ENCODE data around the gene SWAP70.

Gene SWAP70

DNA sequence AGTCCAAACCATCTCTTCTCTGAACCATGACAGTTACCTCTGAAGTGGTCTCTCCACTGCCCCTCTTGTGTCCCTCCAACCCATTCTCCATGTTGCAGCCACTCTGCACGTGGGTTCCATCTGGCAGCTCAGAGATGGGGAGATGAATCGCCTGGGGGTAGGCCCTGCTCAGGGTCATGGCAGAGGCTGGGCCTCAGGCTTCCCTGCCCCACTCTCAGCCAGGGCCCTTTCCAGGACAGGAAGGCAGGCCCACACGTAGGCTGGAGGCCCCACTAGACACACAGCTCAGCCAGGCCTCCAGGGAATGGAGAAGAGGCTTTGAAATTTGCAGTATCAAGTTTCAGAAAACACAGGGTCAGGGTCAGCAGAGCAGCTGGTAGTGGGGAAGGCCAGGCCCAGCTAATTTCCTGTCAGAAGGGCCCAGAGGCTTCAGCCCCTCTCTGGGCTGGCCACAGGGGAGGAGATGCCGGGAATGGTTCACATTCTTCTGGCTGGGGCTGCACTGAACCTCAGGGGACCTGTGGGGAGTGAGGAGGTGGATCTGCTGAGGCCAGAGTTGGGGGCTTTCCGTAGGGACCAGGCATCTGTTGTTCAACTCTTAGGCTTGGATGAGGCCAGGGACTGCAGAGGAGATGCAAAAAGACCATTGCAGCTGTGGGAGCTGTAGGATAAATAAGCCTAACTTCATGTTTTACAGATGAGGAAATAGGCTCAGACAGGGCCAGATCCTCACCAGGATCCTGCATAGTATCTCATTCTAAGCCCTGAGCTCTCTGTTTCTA, 101.6 kb downstream of the SWAP70 start:
- ATAC-seq: peak; percentile 86
- TF ChIP-seq, protein P1, sequence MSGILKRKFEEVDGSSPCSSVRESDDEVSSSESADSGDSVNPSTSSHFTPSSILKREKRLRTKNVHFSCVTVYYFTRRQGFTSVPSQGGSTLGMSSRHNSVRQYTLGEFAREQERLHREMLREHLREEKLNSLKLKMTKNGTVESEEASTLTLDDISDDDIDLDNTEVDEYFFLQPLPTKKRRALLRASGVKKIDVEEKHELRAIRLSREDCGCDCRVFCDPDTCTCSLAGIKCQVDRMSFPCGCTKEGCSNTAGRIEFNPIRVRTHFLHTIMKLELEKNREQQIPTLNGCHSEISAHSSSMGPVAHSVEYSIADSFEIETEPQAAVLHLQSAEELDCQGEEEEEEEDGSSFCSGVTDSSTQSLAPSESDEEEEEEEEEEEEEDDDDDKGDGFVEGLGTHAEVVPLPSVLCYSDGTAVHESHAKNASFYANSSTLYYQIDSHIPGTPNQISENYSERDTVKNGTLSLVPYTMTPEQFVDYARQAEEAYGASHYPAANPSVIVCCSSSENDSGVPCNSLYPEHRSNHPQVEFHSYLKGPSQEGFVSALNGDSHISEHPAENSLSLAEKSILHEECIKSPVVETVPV (CRISPR knock-in tag; IDR thresholded peaks at IDR 0.05): no peak
- TF ChIP-seq ZFP30 (CRISPR knock-in tag; IDR thresholded peaks at IDR 0.05) (no peak), BACH2 (CRISPR knock-in tag; IDR thresholded peaks at IDR 0.05; ENCODE audit: borderline replicate concordance) (no peak), TCF4 (CRISPR knock-in tag; IDR thresholded peaks at IDR 0.05; ENCODE audit: borderline replicate concordance) (no peak), RARB (CRISPR knock-in tag; IDR thresholded peaks at IDR 0.05) (no peak), ZNF70 (CRISPR knock-in tag; IDR thresholded peaks at IDR 0.05) (no peak), ZNF8 (CRISPR knock-in tag; IDR thresholded peaks at IDR 0.05) (no peak), SNAI2 (CRISPR knock-in tag; IDR thresholded peaks at IDR 0.05) (no peak), ISL1 (CRISPR knock-in tag; IDR thresholded peaks at IDR 0.05) (no peak), GLIS3 (CRISPR knock-in tag; IDR thresholded peaks at IDR 0.05) (no peak), ZNF565 (CRISPR knock-in tag; conservative IDR thresholded peaks at IDR 0.05; ENCODE audit: low read depth) (no peak), ZFP3 (CRISPR knock-in tag; IDR thresholded peaks at IDR 0.05) (no peak), PPARA (CRISPR knock-in tag; IDR thresholded peaks at IDR 0.05; ENCODE audit: borderline replicate concordance) (no peak), CSDC2 (CRISPR knock-in tag; IDR thresholded peaks at IDR 0.05) (no peak), TOX (CRISPR knock-in tag; IDR thresholded peaks at IDR 0.05; ENCODE audit: borderline replicate concordance) (no peak), ZC3H10 (CRISPR knock-in tag; IDR thresholded peaks at IDR 0.05) (no peak), ESRRG (CRISPR knock-in tag; IDR thresholded peaks at IDR 0.05) (no peak), OSR1 (CRISPR knock-in tag; IDR thresholded peaks at IDR 0.05) (no peak)
- TF ChIP-seq, protein P2, sequence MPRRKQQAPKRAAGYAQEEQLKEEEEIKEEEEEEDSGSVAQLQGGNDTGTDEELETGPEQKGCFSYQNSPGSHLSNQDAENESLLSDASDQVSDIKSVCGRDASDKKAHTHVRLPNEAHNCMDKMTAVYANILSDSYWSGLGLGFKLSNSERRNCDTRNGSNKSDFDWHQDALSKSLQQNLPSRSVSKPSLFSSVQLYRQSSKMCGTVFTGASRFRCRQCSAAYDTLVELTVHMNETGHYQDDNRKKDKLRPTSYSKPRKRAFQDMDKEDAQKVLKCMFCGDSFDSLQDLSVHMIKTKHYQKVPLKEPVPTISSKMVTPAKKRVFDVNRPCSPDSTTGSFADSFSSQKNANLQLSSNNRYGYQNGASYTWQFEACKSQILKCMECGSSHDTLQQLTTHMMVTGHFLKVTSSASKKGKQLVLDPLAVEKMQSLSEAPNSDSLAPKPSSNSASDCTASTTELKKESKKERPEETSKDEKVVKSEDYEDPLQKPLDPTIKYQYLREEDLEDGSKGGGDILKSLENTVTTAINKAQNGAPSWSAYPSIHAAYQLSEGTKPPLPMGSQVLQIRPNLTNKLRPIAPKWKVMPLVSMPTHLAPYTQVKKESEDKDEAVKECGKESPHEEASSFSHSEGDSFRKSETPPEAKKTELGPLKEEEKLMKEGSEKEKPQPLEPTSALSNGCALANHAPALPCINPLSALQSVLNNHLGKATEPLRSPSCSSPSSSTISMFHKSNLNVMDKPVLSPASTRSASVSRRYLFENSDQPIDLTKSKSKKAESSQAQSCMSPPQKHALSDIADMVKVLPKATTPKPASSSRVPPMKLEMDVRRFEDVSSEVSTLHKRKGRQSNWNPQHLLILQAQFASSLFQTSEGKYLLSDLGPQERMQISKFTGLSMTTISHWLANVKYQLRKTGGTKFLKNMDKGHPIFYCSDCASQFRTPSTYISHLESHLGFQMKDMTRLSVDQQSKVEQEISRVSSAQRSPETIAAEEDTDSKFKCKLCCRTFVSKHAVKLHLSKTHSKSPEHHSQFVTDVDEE (CRISPR knock-in tag; IDR thresholded peaks at IDR 0.05): no peak

DNA sequence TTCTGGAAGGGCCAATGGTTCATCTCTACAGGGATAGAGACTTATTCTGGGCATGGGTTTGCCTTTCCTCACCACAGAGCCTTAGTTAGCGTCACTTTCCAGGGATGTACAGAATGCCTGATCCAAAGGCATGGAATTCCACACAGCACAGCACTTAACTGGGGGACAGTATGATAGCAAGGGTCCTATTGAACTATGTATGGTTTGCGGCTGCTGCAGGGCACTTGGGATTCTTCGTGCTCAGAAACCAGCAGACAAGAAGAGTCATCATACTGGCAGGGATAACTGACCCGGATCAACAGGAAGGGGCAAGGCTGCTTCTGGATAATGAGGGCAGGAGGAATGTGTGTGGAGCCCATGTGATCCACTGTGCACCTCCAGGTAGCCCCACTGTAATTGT, 105.7 kb downstream of the SWAP70 start:
- no peak for ATAC-seq
- TF ChIP-seq, protein P3, sequence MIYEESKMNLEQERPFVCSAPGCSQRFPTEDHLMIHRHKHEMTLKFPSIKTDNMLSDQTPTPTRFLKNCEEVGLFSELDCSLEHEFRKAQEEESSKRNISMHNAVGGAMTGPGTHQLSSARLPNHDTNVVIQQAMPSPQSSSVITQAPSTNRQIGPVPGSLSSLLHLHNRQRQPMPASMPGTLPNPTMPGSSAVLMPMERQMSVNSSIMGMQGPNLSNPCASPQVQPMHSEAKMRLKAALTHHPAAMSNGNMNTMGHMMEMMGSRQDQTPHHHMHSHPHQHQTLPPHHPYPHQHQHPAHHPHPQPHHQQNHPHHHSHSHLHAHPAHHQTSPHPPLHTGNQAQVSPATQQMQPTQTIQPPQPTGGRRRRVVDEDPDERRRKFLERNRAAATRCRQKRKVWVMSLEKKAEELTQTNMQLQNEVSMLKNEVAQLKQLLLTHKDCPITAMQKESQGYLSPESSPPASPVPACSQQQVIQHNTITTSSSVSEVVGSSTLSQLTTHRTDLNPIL (CRISPR knock-in tag; IDR thresholded peaks at IDR 0.05; ENCODE audit: low read depth): no peak

DNA sequence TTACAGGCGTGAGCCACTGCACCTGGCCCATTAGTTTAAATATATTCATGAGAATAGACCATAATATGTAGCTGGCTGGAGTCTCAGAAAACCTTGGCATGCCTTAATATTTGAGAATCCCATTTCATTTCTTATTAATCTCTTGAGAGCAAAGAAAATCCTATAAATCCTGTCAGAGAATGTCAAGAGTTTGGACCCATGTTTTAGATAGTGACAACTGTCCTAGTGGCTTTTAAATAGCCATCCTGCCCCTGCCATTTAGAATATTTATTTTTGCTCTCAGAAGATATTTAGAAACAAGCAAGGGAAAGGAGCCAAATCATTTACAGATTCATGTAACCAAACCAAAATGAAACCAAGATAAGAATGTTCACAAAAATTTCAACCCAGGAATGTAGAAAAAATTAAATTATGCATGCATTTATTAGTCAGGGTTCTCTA, 107.2 kb downstream of the SWAP70 start:
- ATAC-seq: no peak
- peak; percentile 57; the same call in 1 of the 2 replicates for TF ChIP-seq ISL1 (CRISPR knock-in tag; IDR thresholded peaks at IDR 0.05)
- TF ChIP-seq, protein P4, sequence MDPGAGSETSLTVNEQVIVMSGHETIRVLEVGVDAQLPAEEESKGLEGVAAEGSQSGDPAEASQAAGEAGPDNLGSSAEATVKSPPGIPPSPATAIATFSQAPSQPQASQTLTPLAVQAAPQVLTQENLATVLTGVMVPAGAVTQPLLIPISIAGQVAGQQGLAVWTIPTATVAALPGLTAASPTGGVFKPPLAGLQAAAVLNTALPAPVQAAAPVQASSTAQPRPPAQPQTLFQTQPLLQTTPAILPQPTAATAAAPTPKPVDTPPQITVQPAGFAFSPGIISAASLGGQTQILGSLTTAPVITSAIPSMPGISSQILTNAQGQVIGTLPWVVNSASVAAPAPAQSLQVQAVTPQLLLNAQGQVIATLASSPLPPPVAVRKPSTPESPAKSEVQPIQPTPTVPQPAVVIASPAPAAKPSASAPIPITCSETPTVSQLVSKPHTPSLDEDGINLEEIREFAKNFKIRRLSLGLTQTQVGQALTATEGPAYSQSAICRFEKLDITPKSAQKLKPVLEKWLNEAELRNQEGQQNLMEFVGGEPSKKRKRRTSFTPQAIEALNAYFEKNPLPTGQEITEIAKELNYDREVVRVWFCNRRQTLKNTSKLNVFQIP (CRISPR knock-in tag; IDR thresholded peaks at IDR 0.05; ENCODE audit: borderline replicate concordance, low read depth): no peak

DNA sequence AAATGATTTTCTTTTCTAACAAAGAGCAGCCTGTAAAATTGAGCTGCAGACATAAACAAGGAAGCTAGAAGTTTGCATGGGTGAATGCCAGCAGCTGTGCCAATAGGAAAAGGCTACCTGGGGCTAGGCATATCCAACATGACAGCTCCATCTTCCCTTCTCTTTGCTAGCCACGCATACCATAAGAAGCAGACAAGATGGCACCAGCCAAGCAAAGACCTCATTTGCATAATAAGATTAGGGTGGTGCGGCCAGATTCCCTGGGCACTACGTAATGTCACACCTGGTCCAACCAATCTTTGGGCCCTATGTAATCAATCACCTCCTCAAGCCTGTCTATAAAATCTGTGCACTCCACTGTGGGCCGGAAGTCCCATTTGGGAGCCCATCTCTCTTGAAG, 108.3 kb downstream of the SWAP70 start:
- TF ChIP-seq BACH2 (CRISPR knock-in tag; IDR thresholded peaks at IDR 0.05; ENCODE audit: borderline replicate concordance) (no peak), ZNF70 (CRISPR knock-in tag; IDR thresholded peaks at IDR 0.05) (no peak), ZNF8 (CRISPR knock-in tag; IDR thresholded peaks at IDR 0.05) (no peak), ARNTL (CRISPR knock-in tag; IDR thresholded peaks at IDR 0.05; ENCODE audit: borderline replicate concordance, low read depth) (no peak), RARB (CRISPR knock-in tag; IDR thresholded peaks at IDR 0.05) (no peak), TCF4 (CRISPR knock-in tag; IDR thresholded peaks at IDR 0.05; ENCODE audit: borderline replicate concordance) (no peak), TOX (CRISPR knock-in tag; IDR thresholded peaks at IDR 0.05; ENCODE audit: borderline replicate concordance) (no peak), ISL1 (CRISPR knock-in tag; IDR thresholded peaks at IDR 0.05) (no peak), ZC3H10 (CRISPR knock-in tag; IDR thresholded peaks at IDR 0.05) (no peak)
- TF ChIP-seq, protein P2 (CRISPR knock-in tag; IDR thresholded peaks at IDR 0.05): no peak
- TF ChIP-seq, protein P1 (CRISPR knock-in tag; IDR thresholded peaks at IDR 0.05): no peak
- no peak for ATAC-seq
